Neural progenitor cell (in vitro differentiated cells): ENCODE data around the gene LDAH.

Experiments used
- CTCF ChIP-seq: fragments of 200-600 bp; sonication (generic); IDR thresholded peaks from 2 replicates; pipeline ENCODE4 v1.5.1; 2017; ENCODE audit warnings: antibody characterized with exemption, mild to moderate bottlenecking
- EZH2 ChIP-seq: fragments of 200-600 bp; sonication (generic); IDR thresholded peaks from 2 replicates; pipeline ENCODE4 v1.6.1; 2017; ENCODE audit warnings: antibody characterized with exemption, mild to moderate bottlenecking, moderate library complexity

GRCh38 chr2:20674974-20675679, 147.8 kb downstream of the LDAH start:
- no peak for TF ChIP-seq CTCF
- no peak for TF ChIP-seq EZH2
